GM10847 (cell line): ENCODE results near the gene ZNF516.

Experiments
- POLR2A ChIP-seq: IDR thresholded peaks from 2 replicates; pipeline ENCODE4 v1.6.1; 2011; ENCODE audit not compliant: insufficient read length; ENCODE audit errors: extremely low read depth

ZNF516 gene

DNA sequence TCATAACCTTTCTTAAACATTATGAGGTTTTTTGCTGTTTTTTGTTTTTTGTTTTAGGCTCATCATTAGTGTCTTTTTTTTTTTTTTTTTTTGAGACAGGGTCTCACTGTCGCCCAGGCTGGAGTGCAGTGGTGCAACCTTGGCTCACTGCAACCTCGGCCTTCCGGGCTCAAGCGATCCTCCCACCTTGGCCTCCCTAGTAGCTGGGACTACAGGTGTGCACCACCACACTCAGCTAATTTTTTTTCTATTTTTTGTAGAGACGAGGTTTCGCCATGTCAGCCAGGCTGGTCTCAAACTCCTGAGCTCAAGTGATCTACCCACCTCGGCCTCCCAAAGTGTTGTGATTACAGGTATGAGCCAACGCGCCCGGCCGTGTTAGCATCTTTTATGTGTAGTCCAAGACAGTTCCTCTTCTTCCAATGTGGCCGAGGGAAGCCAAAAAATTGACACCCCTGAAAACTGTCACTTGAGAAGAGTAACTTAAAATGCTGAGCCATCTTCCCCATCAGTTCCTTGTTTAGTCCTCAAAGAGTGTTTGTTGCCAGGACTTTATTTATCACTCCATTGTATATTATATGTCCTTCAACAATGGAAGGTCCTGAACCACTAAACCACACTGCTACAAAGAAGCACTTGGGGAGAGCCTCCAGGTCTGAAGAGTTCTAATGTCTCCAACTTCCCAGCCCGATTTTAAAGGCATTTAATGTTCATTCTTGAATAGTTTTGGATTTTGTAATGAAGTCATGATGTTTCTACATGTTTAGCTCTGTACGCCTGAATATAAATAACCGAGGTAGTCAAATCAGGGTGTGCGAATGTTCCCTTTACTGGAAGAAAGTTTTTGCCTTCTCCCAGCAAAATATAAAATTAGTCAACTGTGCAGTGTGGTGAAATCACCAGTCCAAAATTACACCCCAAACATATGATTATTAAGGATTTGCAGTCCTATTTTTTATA lies 26.4 kb downstream of the ZNF516 start:
- no peak for TF ChIP-seq POLR2A

DNA sequence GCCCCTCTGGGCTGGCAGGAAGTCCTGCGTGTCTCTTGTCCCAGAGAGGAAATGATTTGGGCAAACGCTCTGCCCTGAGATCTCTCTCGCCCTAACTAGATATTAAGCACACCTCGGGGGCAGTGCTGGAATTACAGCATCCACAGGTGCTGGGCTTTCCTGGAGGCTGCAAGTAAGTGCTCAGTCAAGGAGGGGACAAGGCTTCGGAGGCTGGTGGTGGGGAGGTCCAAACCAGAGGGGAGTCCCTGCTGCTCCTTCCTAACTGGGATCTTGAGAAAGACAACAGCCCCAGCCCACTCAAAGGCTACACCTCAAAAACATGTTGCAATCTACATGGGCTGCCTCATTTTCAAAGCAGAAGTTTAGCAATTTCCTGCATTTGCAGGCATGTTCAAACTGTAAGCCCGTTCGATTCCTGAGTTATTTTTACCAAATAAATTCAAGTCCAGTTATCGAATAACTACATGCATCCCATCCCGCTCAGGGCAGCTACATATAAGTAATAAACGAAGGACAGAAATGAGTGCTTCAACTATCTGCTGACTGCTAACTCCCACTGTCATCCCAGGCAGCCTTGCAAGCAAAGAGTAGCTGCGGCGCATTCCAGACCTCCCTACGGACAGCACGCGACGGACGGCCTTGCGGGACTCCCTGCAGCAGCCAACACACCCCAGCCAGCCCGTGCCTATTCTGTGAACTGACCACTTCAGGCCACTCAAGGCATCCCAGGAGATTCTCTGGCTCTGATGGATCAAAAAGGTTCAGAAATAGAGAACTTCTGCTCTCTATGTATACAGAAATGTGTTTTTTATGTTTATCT lies 27.5 kb downstream of the ZNF516 start:
- no peak for TF ChIP-seq POLR2A

DNA sequence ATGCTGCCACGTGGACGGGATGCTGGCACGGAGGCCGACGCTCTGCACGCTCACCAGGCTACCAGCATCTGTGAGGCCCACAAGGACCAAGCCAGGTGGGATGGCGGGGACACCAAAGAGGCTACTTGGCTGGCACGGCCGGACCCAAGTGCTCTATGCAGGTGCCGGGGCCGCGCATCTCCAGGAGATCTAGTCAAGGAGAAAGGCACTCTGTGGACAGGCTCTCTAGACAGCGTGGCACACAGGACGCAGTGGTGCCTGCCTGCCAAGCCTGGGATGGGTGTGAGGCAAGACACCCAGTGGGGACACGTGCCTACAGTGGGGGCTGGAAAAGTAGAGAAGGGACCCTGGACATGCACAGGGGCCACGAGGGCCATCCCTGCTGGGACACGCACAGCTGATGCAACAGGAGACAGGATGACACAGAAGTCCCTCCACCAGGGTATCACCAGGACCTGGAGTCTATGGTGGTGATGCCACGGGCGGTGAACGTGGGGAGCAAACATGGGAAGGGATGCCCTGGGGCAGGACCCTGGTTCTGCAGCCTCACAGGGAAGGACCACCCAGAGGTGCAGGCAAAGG lies 28.5 kb downstream of the ZNF516 start:
- no peak for TF ChIP-seq POLR2A

DNA sequence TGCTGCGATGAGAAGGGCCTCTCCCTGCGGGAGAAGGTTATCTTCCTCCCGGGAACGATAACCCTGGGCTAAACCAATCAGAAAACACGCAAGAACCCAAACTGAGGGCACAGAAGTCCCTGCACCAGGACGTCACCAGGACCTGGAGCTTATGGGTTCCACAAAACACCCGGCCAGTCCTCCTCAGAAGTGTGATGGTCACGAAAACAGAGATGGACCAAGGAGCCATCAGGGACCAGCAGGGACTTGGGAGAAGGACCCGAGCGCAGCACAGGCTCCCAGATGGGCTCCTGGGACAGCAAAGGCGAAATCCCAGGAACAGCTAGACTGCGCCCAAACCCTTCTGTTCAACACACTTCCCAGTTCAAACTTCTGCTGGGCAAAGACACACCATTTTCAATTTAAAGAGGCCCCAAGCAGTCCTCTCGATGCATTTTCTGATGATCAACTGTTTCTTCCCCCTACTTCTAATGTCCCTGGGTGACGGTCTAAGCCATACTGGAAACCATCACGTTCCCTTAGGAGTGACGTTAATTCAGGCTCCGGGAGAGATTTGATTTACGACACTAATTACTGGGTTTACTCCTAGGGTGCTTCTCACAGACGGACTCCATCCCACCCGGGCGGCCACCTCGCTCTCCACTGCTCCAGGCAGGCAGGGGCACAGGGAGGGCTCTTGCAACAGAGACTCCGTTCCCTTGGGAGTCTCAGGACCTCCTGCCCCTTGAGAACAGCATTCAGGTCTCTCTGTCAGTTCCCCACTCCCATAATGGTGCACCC lies 29.2 kb downstream of the ZNF516 start:
- no peak for TF ChIP-seq POLR2A

DNA sequence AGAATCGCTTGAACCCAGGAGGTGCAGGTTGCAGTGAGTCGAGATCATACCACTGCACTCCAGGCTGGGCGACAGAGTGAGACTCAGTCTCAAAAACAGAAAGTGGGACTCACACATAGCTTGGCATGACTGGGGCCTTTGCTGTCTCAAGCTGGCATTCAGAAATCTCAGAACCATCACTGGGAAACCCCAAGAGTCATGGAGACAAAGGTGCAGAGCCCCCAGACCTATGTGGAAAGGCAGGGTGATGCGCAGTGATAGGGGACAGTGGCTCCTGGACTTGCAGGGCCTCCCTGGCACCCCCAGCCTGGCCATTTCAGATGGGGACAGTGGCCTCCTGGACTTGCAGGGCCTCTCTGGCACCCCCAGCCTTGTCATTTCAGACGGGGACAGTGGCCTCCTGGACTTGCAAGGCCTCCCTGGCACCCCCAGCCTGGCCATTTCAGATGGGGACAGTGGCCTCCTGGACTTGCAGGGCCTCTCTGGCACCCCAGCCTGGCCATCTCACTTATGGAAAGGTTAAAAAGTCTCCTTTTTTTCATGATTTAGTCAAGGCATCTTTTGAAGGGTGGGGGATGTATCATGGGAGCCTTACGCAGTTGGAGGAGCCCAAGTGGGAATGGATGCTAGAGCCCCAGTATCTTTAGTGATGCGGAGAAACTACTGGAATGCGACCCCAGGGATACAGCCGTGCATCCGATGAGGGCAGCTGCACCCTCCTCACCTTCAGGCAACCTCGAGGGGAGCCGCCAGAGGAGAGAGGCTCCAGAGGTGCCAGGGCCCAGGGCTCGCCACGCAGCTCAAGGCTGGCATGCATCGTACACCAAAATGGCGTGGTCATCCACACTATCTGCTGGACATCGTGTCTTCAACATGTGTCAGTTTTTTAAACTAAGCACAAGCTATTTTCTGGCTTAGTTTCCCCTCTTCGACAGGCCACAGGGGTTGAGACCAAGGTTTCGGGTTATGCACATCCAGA lies 30.5 kb downstream of the ZNF516 start:
- no peak for TF ChIP-seq POLR2A

DNA sequence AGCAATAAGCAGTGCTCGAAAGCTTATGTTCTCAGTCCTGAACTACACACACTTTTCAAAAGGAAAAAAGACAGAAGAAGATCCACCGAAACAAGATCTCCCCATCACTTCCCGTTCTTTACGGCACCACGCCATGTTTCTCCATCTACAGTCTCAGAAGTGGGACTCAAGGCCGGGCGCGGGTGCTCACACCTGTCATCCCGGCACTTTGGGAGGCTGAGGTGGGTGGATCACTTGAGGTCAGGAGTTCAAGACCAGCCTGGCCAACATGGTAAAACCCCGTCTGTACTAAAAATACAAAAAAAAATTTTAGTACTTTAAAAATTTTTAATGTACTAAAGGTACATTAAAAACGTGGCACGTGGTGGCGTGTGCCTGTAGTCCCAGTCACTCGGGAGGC lies 31.2 kb downstream of the ZNF516 start:
- TF ChIP-seq POLR2A = no peak

DNA sequence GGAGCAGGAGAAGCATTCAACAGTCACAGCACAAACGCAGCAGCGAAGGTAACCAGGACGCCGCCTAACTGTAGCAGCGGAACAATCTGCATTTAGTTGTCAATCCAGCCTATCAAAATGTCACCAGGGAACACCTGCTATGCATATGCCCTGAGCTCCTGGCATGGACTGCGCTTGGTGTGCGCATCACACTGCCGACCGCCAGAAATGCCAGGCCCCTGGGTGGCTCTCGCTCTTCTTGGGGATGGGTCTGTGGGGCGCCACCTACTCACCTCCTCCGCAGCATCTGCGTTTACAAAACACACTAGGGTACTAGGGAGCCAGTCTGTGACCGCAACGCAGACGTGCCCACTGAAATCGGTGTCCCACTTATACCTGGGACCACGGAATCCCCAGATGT lies 31.7 kb downstream of the ZNF516 start:
- TF ChIP-seq POLR2A = no peak

DNA sequence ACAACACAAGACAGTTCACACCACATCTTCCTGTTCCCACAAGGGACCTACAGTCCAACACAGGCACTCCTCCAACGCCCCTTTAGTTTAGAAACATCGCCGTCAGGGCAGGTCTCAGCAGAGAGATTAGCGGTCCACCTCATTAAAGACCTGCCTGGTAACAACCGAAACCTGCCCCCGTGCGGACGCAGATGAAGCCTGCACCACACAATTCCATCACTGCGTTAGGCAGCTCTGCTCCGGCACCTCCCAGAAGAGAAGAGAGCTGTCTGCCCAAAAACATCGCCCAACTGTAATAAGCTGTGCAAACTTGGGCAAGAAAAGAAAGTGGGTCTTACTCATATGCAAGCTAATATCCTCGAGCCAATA lies 32.7 kb downstream of the ZNF516 start:
- TF ChIP-seq POLR2A = no peak

DNA sequence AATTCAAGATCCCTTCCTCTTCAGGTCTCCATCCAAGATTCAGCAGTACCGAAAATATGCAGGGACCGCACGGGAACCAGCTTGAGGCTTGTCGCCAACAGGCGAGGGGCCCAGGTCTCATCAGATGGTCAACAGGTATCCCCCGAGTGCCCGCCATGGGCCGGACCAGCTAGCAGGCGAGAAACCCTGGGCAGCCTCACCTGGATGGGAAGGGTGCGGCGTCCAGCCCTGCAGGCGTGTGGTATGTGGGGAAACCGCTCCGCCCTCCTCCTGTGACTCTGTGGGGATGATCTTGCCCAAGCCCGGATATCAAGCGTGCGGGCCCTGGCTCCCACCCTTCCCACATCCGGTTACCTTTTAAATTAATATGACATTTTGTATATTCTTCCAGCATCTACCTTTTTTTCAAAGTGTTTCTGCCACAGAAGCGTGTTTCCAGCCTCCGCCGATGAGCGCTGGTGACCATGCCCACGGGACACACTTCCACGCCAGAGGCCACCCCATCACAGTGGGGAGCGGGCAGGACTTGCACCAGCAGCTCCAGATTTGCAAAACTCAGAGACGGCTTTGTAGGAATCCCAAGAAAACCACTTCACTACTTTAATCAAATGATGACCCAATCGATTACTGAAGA lies 33.2 kb downstream of the ZNF516 start:
- TF ChIP-seq POLR2A = no peak

DNA sequence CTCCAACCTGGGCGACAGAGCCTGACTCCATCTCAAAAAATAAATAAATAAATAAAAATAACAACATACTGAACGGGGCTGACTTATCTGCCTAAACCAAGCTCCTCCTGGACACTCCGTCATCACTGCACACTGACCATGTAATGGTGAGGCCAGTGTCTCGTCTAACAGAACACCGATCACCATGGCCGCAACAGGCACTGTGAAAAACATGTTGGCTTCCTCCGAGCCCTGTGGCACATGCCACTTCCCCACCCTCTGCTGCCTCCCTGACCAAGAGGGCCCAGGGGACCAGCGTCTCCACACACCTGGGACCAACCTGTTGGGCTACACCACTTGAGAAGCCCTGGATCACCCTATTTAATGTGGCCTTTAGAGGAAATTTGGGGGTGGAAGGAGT lies 33.9 kb downstream of the ZNF516 start:
- no peak for TF ChIP-seq POLR2A

DNA sequence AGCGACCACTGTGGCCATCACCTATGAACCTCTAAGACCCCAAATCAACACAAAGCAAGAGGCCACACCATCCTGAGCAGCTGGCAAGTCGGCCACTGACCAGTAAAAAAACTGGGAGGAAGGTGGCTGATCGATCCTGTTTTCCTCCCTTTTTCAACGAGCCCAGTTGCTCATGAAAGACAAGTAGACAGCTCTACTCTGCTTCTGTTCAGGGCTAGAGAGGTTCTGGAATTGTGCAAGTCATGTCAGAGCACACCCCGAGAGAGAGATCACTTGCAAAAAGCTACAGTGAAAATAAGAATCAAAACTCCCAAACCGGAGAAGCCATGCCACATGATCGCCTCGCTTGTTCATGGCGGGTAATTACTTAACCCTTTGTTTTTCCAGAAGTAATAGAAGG lies 34.6 kb downstream of the ZNF516 start:
- no peak for TF ChIP-seq POLR2A

DNA sequence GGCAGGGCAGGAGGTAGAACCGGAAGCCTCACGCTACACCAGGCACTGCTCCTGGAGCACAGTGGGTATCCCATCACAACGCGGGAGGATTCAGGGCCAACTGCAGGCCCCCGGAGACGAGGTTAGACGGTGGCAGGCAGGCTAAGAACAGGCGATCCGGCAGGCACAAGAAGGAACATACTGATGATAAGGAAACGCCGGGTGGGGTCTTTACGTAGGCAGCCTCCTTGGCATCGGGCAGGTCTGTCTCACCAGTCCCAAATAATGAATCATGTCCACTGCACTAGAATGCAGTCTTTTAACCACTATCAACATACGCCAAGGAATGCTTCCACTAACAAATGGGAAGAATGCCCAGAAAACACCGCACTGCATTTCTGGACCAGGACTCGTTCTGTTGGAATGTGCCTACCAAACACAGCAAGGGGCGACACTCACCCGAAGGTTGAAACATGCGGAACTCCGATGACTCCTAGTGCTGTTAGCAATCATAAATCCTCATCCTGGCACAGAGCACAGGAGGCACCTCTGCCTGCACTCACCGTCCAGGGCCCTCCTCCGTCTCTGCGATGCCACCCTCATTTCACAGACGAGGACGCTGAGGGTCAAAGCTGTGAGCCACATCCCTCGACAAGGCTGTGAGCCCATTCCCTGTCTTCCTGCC lies 35.2 kb downstream of the ZNF516 start:
- no peak for TF ChIP-seq POLR2A

DNA sequence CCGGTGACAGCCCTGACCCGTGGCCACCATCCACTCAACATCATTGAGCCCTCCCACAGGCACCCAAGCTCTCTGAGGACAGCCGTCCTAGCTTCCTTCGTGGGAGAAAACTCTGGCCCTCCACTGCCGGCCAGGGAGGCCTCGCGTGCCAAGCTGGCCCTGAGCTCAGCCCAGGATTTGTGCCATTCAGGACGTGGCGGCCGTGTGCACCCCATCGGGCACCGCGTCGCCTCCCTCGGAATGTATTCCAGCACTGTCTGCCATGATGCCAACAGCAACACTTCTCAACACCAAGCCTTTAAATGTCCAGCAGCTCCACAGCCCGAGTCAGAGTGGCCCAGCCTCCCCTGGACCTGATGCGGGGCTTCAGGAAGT lies 35.7 kb downstream of the ZNF516 start:
- no peak for TF ChIP-seq POLR2A
